ENCODE results near the gene NFATC4. TPM values are rescaled to one million over a fixed set of nuclear protein-coding genes. Genes with fewer than 3 reads are reported as not detected.
A peak's percentile ranks its signal among the peaks of the same experiment; 100 is the strongest.
"Not testable (repeated sequence)": the region's sequence is repeated elsewhere in the genome, so short reads cannot be mapped to it uniquely, and the experiment has no call there.

The NFATC4 gene
- 8.9 TPM for polyA plus RNA-seq (2012; ENCODE audit: insufficient read depth, insufficient read length)

DNA sequence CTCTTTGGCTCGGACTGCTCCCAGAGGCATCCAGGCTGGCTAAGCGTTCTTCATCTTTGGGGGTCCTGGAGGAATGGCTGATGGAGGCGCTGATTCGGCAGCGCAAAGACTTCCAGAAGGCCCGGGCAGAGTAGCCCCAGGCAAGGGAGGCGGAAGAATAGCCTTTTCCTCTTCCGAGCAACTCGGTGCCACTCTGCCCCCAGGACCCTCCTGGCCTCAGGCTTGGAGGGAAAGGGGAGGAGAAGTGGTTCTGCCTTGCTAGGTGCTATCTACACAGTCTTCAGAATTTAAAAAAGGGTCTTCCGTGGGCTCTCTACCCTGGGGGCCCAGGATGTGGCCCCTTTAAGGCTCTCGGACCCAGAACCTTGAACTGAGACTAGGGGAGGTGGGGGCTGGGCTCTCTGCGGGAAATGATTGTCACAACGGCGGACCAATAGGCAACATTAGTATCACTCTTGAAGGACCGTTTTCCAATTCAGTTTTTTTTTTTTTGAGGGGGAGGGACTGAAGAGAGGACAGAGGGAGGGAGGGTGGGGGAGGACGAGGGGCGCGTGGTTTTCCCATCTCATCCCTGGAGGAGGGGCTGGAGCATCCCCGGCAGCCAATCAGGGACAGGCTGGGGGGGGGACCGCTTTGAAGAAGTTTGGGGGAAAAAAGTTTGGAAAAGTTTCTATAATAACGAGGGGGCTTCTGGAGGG is at the start of gene NFATC4:
NFATC4 (plus strand) TSS at position 671 of the 698 bp plus-strand sequence. CDS start 157 bp downstream, outside the sequence.
- peak; percentile 78 for DNase-seq (ENCODE audit: low read depth, low spot score)
- peak within 1 kb of the TSS; percentile 59 for H3K4me3 ChIP-seq (ENCODE audit: low read length)

GRCh38 chr14:24321212-24321975 is 46.6 kb upstream of the NFATC4 start:
- no peak for DNase-seq (ENCODE audit: low read depth, low spot score)
- H3K4me3 ChIP-seq (ENCODE audit: low read length), result no peak overlapping the region

DNA sequence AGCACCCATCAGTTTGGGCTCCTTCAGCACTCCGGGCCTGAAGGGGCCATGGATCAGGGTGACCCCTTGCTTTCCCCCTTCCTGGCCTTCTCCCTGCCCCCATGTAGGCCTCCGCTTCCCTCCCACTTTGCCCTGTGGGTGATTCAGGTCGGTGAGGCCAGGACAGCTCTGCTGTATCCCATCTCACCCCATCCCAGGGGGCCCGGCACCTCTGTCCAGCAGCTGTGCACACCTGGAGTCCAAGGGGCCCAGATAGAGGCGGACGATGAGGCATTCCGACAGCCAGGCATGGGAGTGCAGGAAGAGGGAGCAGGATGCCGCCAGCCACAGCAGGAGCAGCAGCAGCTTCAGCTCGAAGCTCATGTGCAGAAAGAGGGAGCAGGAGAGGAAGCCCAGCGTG is 45.3 kb upstream of the NFATC4 start:
- H3K4me3 ChIP-seq (ENCODE audit: low read length), result no peak overlapping the region
- DNase-seq (ENCODE audit: low read depth, low spot score), result no peak

DNA sequence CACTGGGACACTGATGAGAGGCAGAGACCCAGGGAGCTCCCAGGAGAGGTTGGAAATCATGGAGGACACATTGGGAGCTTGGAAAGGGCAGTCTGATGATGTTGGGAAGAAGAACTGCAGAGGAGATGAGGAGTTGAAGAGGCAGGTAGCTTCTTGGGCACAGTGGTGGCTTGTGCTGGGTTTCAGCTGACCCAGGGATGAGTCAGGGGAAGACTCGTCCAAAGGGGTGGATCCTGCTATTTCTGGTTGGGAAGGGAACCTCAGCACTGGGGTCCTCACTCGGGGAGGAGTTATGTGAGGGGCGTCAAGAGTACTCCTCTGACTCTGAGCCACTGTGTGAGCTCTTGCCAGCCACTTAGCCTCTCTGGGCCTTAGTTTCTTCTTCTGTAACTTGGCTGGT is 44.6 kb upstream of the NFATC4 start:
- DNase-seq (ENCODE audit: low read depth, low spot score), result no peak
- no peak overlapping the region for H3K4me3 ChIP-seq (ENCODE audit: low read length)

- H3K4me3 ChIP-seq (ENCODE audit: low read length), result no peak overlapping the region
- no peak for DNase-seq (ENCODE audit: low read depth, low spot score)
These were observed 44.0 kb upstream of the NFATC4 start for GRCh38 chr14:24324024-24324423.

DNA sequence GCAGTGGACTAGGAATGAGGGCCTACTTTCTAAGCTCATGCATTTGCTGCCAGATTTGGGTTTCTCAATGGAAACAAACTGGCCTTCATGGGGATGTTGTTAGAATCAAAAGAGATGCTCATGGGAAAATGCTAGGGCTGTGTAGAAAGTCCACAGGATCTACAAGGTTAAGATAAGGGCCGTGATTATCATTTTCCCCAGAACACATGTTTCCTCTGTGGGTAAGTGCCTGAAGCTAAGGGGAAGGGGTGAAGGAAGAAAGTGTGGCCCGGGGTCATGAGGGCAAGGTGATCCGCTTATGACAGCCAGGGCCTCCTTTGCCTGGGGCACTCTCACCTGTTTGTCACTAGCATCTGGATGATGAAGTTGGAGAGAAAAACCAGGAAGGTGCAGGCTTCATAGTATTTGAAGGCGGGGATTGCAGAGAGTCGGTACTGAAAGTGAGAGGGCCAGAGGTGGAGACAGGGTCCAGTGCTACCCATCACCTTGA is 42.9 kb upstream of the NFATC4 start:
- H3K4me3 ChIP-seq (ENCODE audit: low read length), result no peak overlapping the region
- DNase-seq (ENCODE audit: low read depth, low spot score), result no peak

- no peak overlapping the region for H3K4me3 ChIP-seq (ENCODE audit: low read length)
- DNase-seq (ENCODE audit: low read depth, low spot score), result no peak
These were observed 42.0 kb upstream of the NFATC4 start for GRCh38 chr14:24325963-24326362.

DNA sequence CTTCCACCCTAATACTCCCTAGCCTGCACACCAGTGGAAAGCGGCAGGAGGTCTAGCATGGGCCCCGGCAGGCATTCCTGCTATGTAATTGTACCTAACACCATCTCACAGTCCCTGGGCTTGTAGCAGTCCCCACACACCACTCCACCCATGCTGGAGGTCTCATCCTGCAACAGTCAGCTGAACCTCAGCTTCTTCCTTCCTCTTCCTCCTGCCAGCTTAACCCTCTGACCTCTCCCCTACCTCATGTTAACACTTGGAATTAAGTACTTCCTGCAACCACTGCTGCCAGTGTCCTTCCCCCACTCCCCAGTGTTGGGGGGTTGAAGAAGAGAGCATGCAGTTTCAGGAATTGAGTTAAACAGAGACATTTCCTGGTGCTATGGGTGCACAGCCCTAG is 40.7 kb upstream of the NFATC4 start:
- H3K4me3 ChIP-seq (ENCODE audit: low read length), result no peak overlapping the region
- peak; percentile 54 for DNase-seq (ENCODE audit: low read depth, low spot score)

- H3K4me3 ChIP-seq (ENCODE audit: low read length); DNase-seq (ENCODE audit: low read depth, low spot score): not testable (repeated sequence)
These were observed 40.1 kb upstream of the NFATC4 start for GRCh38 chr14:24327914-24328313.

GRCh38 chr14:24329073-24329663 is 38.8 kb upstream of the NFATC4 start:
- no peak for DNase-seq (ENCODE audit: low read depth, low spot score)
- no peak overlapping the region for H3K4me3 ChIP-seq (ENCODE audit: low read length)

DNA sequence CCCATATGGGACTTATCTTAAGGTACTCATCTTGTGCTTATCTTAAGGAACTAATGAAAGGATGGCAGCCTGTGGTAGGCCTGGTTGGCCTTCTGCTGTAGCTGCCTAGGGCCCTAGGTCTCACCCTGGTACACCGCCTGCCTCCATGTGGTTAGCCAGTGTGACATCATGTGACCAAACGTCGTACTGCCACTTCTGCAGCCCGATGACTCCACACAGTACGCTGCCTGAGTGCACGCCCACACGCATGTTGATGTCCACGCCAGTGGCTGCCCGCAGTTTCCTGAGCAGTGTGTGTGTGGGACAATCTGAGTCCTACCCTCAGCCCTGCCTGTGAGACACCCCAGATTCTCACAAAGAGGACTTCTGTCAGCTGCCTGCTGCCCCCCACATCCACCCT is 38.2 kb upstream of the NFATC4 start:
- no peak overlapping the region for H3K4me3 ChIP-seq (ENCODE audit: low read length)
- peak; percentile 33 for DNase-seq (ENCODE audit: low read depth, low spot score)

- no peak for DNase-seq (ENCODE audit: low read depth, low spot score)
- H3K4me3 ChIP-seq (ENCODE audit: low read length), result no peak overlapping the region
These were observed 36.9 kb upstream of the NFATC4 start for GRCh38 chr14:24330973-24331674.

GRCh38 chr14:24331731-24332267 is 36.2 kb upstream of the NFATC4 start:
- DNase-seq (ENCODE audit: low read depth, low spot score), result no peak
- H3K4me3 ChIP-seq (ENCODE audit: low read length), result no peak overlapping the region

- DNase-seq (ENCODE audit: low read depth, low spot score), result peak; percentile 93
- no peak overlapping the region for H3K4me3 ChIP-seq (ENCODE audit: low read length)
These were observed 35.6 kb upstream of the NFATC4 start for GRCh38 chr14:24332268-24332993.

DNA sequence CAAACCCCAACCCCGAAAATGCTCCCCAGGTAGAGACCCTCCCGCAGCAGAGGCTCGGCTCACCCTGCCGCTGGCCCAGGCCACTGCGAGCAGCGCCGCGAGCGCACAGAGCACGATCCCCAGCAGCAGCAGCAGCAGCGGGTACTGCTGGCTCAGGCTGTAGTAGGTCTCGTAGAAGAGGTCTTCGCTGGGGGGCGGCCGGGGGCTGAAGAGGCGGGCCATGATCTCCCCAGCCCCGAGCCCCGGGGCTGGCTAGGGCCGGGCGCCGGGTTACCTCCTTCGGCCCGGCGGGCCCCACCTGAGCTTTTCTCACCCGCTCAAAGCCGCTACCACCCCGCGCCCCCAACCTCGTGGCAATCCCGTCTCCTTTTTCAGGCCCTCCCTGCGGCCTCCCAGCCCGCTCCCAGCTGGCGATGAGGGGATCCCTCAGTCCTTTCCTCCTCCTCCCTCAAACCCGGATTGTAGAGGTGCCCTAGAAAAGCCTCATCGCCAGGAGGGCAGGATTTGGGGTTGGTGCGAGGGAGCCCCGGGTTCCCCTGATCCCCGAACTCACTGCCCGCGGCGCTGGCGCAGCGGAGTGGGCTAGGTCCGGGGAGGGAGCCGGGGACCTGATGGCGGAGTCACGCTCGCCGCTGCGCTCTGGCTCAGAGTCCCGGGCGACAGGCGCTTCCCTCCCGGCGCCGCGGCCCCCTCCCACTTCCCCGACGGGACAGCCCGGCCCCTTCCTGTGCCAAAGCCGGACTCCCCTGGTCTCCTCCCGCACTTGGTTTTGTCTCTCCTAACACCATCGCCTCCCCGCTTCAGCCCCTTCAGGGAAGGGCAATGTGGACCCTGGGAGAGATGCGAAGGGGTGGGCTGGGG is 33.3 kb upstream of the NFATC4 start, which contains the start of gene ADCY4:
ADCY4 (minus strand) TSS at position 641 of the 861 bp plus-strand sequence; CDS start at position 222, 419 bp downstream.
- peak within 1 kb of the TSS; percentile 33 for H3K4me3 ChIP-seq (ENCODE audit: low read length)
- no peak for DNase-seq (ENCODE audit: low read depth, low spot score)

DNA sequence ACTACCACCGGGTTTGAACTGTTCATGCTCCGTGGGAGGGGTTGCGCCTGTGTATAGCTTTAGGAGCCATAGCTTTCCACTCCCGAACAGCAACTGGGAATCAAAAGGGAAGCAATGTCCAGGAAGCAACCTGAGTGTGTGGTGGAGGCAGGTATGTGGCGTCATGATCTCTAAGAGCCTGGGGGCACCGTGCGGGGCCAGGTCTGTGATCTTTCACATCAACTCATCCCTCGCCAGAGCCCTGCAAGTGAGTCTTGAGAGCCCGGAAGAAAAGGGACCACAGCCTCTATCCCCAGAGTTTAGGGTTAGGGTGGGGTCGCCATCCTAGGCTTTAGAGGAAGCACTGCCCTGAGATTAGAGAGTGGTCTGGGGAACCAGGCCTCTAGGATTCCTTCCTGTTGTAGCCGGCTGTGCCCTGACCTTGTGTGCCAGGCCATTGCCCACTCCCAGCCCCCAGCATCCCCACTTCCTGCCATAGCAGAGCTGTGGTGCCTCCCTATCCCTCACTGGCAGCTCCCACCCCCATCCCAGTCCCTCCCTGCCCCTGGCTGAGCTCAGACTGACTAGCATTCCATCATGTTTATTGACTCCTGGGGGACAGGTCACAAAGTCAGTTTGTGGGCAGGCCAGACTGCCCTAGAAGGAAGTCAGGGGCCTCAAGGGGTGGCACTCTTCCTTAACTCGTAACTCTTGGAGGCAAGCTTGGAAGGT is 32.4 kb upstream of the NFATC4 start:
- DNase-seq (ENCODE audit: low read depth, low spot score), result no peak
- H3K4me3 ChIP-seq (ENCODE audit: low read length), result no peak overlapping the region
